B cell (primary cell): ENCODE data around the gene SATL1. TPM values are rescaled to one million over a fixed set of nuclear protein-coding genes. Genes with fewer than 3 reads are reported as not detected.

Experiments
- ATAC-seq: fragments of 200-7000 bp; cut with Tn5 transposase; one replicate; pipeline ENCODE4 v1.10.0; 2021; ENCODE audit warnings: low read depth, mild to moderate bottlenecking, moderate number of reproducible peaks, moderate library complexity
- CTCF ChIA-PET: fragments of 350-600 bp; sonication (Branson Sonifier 250); formaldehyde crosslinking; loops from one replicate; lab custom pipeline; 2021; ENCODE audit warnings: antibody characterized with exemption, inconsistent platforms; lab: Charles Lee
- POLR2A ChIA-PET: fragments of 350-600 bp; sonication (Branson Sonifier 250); formaldehyde crosslinking; loops from one replicate; lab custom pipeline; 2021; ENCODE audit warnings: antibody characterized with exemption; lab: Charles Lee
- DNase-seq: peaks from one replicate; pipeline ENCODE4 v3.0.0; 2013
- H2AFZ ChIP-seq: 2 replicates; pipeline ENCODE4 v1.6.1; 2012; ENCODE audit warnings: mild to moderate bottlenecking, low read depth, low read length; ENCODE audit not compliant: insufficient read depth, poor library complexity, severe bottlenecking
- H3K27ac ChIP-seq, 2 donors: 1 replicate in 1 of 2; 2 replicates in 1 of 2; pipeline ENCODE4 v1.5.1; 2012 to 2013; ENCODE audit warnings: low read length in 2 of 2, mild to moderate bottlenecking in 2 of 2, moderate library complexity in 1 of 2
- H3K27me3 ChIP-seq, 4 experiments: fragments of 200-600 bp in 1 of 4; sonication (generic) in 1 of 4; replicated peaks in 1 of 4; 1 replicate in 2 of 4; 2 replicates in 2 of 4; pipeline versions ENCODE4 v1.6.1 to v1.7.0; 2013 to 2016; ENCODE audit warnings: low read length in 3 of 4, mild to moderate bottlenecking in 2 of 4, mixed read lengths in 1 of 4, moderate library complexity in 1 of 4; ENCODE audit not compliant: insufficient read depth in 4 of 4, control insufficient read depth in 3 of 4; ENCODE audit errors: control extremely low read depth in 1 of 4
- H3K36me3 ChIP-seq, 2 experiments: replicated peaks in 1 of 2; 1 replicate in 1 of 2; 2 replicates in 1 of 2; pipeline versions ENCODE4 v1.6.1 to v1.7.1; 2013; ENCODE audit warnings: low read length in 1 of 2; ENCODE audit not compliant: insufficient read depth in 2 of 2, control insufficient read depth in 1 of 2; ENCODE audit errors: control extremely low read depth in 1 of 2, extremely low read depth in 1 of 2
- H3K4me1 ChIP-seq, 2 donors: fragments of 200-600 bp in 1 of 2; sonication (generic) in 1 of 2; 1 replicate in 1 of 2; 2 replicates in 1 of 2; pipeline versions ENCODE4 v1.5.1 to v1.6.1; 2013 to 2017; ENCODE audit warnings: low read length in 2 of 2; ENCODE audit not compliant: control insufficient read depth in 2 of 2, insufficient read depth in 2 of 2
- H3K4me2 ChIP-seq: replicated peaks from 2 replicates; pipeline ENCODE3; 2012; ENCODE audit warnings: mild to moderate bottlenecking, low read depth, low read length; ENCODE audit not compliant: poor library complexity, severe bottlenecking
- H3K4me3 ChIP-seq, 5 experiments: fragments of 200-600 bp in 1 of 5; sonication (generic) in 1 of 5; 1 replicate in 3 of 5; 2 replicates in 2 of 5; pipeline versions ENCODE4 v1.5.1 to v1.7.0; 2011 to 2016; ENCODE audit warnings: low read length in 4 of 5, mild to moderate bottlenecking in 4 of 5, low read depth in 2 of 5, control low read depth in 1 of 5, moderate library complexity in 1 of 5; ENCODE audit not compliant: insufficient read depth in 1 of 5; ENCODE audit errors: control extremely low read depth in 1 of 5, extremely low read depth in 1 of 5
- H3K79me2 ChIP-seq: fragments of 200-600 bp; sonication (generic); one replicate; pipeline ENCODE4 v1.6.0; 2016; ENCODE audit warnings: low read length; ENCODE audit not compliant: control insufficient read depth, insufficient read depth
- H3K9ac ChIP-seq: fragments of 200-600 bp; sonication (generic); 2 replicates; pipeline ENCODE4 v1.6.1; 2017; ENCODE audit warnings: mild to moderate bottlenecking, low read length, moderate library complexity
- H3K9me3 ChIP-seq, 3 donors: one replicate each; pipeline versions ENCODE4 v1.6.1 to v1.7.1; 2013; ENCODE audit warnings: low read length in 2 of 3; ENCODE audit not compliant: control insufficient read depth in 2 of 3, insufficient read depth in 1 of 3; ENCODE audit errors: control extremely low read depth in 1 of 3
- H4K20me1 ChIP-seq: 2 replicates; pipeline ENCODE4 v1.6.0; 2012; ENCODE audit warnings: mild to moderate bottlenecking, low read length; ENCODE audit not compliant: insufficient read depth, control insufficient read depth, poor library complexity, severe bottlenecking
- H3K27ac Mint-ChIP-seq: one replicate; pipeline ENCODE4 v1.8.0; 2021; ENCODE audit warnings: mixed read lengths
- H3K27me3 Mint-ChIP-seq: one replicate; pipeline ENCODE4 v1.8.0; 2021; ENCODE audit warnings: mixed read lengths
- H3K4me1 Mint-ChIP-seq: one replicate; pipeline ENCODE4 v1.8.0; 2021; ENCODE audit warnings: mixed read lengths
- H3K4me3 Mint-ChIP-seq: one replicate; pipeline ENCODE4 v1.8.0; 2021; ENCODE audit warnings: mixed read lengths
- H3K9me3 Mint-ChIP-seq: one replicate; pipeline ENCODE4 v1.8.0; 2022; ENCODE audit warnings: mixed read lengths; ENCODE audit not compliant: insufficient read depth
- EZH2 ChIP-seq: IDR thresholded peaks from 2 replicates; pipeline ENCODE4 v1.6.1; 2012; ENCODE audit warnings: borderline replicate concordance, low read depth, mild to moderate bottlenecking, moderate library complexity, low read length; ENCODE audit not compliant: insufficient read depth, poor library complexity, severe bottlenecking
- WGBS: methylation state at CpG from one replicate; pipeline ENCODE4 v1.1.5; 2013; ENCODE audit warnings: missing lambda C conversion rate; ENCODE audit not compliant: insufficient coverage; 5-methylcytosine and 5-hydroxymethylcytosine counted together
- intact Hi-C: fragments of 100-400 bp; cut with micrococcal nuclease; formaldehyde crosslinking; loops from one replicate; pipeline ENCODE4 v1.10.0; 2022
- polyA plus RNA-seq: library from polyadenylated mRNA; depleted of rRNA; stranded (reverse); fragments of >200 nt; gene quantifications from 2 replicates; pipeline ENCODE4 v1.2.3, GENCODE V29; 2012
- total RNA-seq, 2 donors: library from RNA; stranded (reverse); fragments of 120-200 nt in 1 of 2; gene quantifications; 1 replicate in 1 of 2; 2 replicates in 1 of 2; pipeline versions ENCODE4 v1.2.3 to v1.2.4, GENCODE V29; 2013 to 2022
- TF ChIP-seq, protein P1 (sequence below): fragments of 200-600 bp; IDR thresholded peaks from one replicate; pipeline ENCODE4 v1.8.0; 2022; ENCODE audit warnings: antibody characterized with exemption, mild to moderate bottlenecking

SATL1 gene
- total and polyA plus RNA-seq, 2 donors (not counting 1 experiment from before 2014, with no cell fraction given), result 0.04 TPM; not detected in 1

GRCh38 chrX:85159644-85160043, 83.9 kb downstream of the SATL1 start:
- Histone ChIP-seq H4K20me1 (no peaks in the 10 kb centered on the region), H3K79me2 (no peaks in the 10 kb centered on the region), H3K4me3 (no peak overlapping the region), H2AFZ (no peak overlapping the region), H3K4me1 (no peaks in the 10 kb centered on the region), H3K36me3 (no peaks in the 10 kb centered on the region), H3K4me2 (no peak overlapping the region), H3K27me3 (no peaks in the 10 kb centered on the region), H3K9me3 (peaks cover 0 to 2% (median 0%) of the 10 kb centered on the region in 3 donors), H3K9ac (no peak overlapping the region), H3K27ac (no peak overlapping the region)
- ChIA-PET CTCF (no interaction called here), POLR2A (no interaction called here)
- Mint-ChIP-seq H3K4me3 (no peak overlapping the region), H3K27ac (no peak overlapping the region), H3K27me3 (no peaks in the 10 kb centered on the region), H3K9me3 (no peaks in the 10 kb centered on the region), H3K4me1 (peaks cover 7% of the 10 kb centered on the region)
- TF ChIP-seq, protein P1, sequence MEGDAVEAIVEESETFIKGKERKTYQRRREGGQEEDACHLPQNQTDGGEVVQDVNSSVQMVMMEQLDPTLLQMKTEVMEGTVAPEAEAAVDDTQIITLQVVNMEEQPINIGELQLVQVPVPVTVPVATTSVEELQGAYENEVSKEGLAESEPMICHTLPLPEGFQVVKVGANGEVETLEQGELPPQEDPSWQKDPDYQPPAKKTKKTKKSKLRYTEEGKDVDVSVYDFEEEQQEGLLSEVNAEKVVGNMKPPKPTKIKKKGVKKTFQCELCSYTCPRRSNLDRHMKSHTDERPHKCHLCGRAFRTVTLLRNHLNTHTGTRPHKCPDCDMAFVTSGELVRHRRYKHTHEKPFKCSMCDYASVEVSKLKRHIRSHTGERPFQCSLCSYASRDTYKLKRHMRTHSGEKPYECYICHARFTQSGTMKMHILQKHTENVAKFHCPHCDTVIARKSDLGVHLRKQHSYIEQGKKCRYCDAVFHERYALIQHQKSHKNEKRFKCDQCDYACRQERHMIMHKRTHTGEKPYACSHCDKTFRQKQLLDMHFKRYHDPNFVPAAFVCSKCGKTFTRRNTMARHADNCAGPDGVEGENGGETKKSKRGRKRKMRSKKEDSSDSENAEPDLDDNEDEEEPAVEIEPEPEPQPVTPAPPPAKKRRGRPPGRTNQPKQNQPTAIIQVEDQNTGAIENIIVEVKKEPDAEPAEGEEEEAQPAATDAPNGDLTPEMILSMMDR, result no peak
- no peak for TF ChIP-seq EZH2
- ATAC-seq, result no peak
- DNase-seq, result no peak
- intact Hi-C loops, result no loop called here
- WGBS, result no CpG with 5 or more reads among the region's 5 CpGs

GRCh38 chrX:85140964-85141363, 102.6 kb downstream of the SATL1 start:
- H3K27ac Mint-ChIP-seq, result no peak overlapping the region

More at GRCh38 chrX:85140964-85141363, 102.6 kb downstream of the SATL1 start:
- H3K36me3 ChIP-seq, result no peaks in the 10 kb centered on the region
- Mint-ChIP-seq H3K4me1 (peaks cover 3% of the 10 kb centered on the region), H3K9me3 (no peaks in the 10 kb centered on the region), H3K27me3 (no peaks in the 10 kb centered on the region), H3K4me3 (no peak overlapping the region)
- DNase-seq, result no peak
- no peak overlapping the region for H2AFZ ChIP-seq
- no peaks in the 10 kb centered on the region for H3K4me1 ChIP-seq
- no peaks in the 10 kb centered on the region for H3K9me3 ChIP-seq
- H3K79me2 ChIP-seq, result no peaks in the 10 kb centered on the region
- no peak overlapping the region for H3K9ac ChIP-seq
- no CpG with 5 or more reads among the region's 1 CpG for WGBS
- no peak for ATAC-seq
- no peak overlapping the region for H3K4me2 ChIP-seq
- H3K27me3 ChIP-seq, result no peaks in the 10 kb centered on the region
- TF ChIP-seq, protein P1, result no peak
- no peak for TF ChIP-seq EZH2
- no peak overlapping the region for H3K27ac ChIP-seq
- POLR2A ChIA-PET, result no interaction called here
- H3K4me3 ChIP-seq, result no peak overlapping the region
- CTCF ChIA-PET, result no interaction called here
- H4K20me1 ChIP-seq, result no peaks in the 10 kb centered on the region
- intact Hi-C loops, result no loop called here
